Stimulated activated naive B cell treated with anti-CD40 and anti-IgM and Interleukin-4, amounts not matched to agents 10 μg/mL and 1 μg/mL and 100 μg/mL, for 72 hours (primary cell): ENCODE results near the gene SPAG4.

ENCODE experiments used
- ATAC-seq, 2 donors: fragments of 150-1000 bp; cut with Tn5 transposase; replicated peaks; 2 replicates each; pipeline ENCODE4 v1.10.0; 2021; ENCODE audit warnings: moderate library complexity in 1 of 2
- DNase-seq: peaks from one replicate; pipeline ENCODE4 v3.0.0; 2021
- H3K27ac Mint-ChIP-seq: one replicate; pipeline ENCODE4 v1.8.0; 2022; ENCODE audit warnings: mild to moderate bottlenecking, mixed read lengths
- H3K27me3 Mint-ChIP-seq, 2 donors: one replicate each; pipeline ENCODE4 v1.8.0; 2022; ENCODE audit warnings: mixed read lengths in 2 of 2
- H3K36me3 Mint-ChIP-seq, 2 donors: one replicate each; pipeline ENCODE4 v1.8.0; 2022; ENCODE audit warnings: mixed read lengths in 2 of 2, mild to moderate bottlenecking in 1 of 2
- H3K4me1 Mint-ChIP-seq, 2 donors: one replicate each; pipeline ENCODE4 v1.8.0; 2022; ENCODE audit warnings: mixed read lengths in 2 of 2, mild to moderate bottlenecking in 1 of 2
- H3K4me3 Mint-ChIP-seq, 2 donors: one replicate each; pipeline ENCODE4 v1.8.0; 2022; ENCODE audit warnings: mild to moderate bottlenecking in 2 of 2, mixed read lengths in 2 of 2, moderate library complexity in 1 of 2
- H3K9me3 Mint-ChIP-seq, 2 donors: one replicate each; pipeline ENCODE4 v1.8.0; 2022; ENCODE audit warnings: mixed read lengths in 2 of 2, mild to moderate bottlenecking in 1 of 2

Gene SPAG4

DNA sequence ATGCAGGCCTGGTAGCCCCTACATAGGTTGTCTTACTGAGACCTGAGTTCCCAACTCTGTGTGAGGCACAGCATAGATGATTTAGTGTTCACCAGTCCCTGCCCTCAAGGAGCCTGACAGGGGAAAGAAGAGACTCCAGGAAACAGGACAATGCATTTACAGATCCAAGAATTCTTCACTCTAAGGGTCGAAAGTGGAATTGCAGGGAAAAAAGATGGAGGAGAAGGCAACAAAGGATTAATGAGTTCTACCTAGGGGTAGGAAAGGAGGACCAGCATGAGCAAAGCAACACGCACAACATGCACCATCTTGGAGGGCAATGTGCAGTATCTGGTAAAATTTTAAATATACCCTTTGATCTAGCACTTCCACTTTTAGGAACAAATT is 5.9 kb downstream of the SPAG4 start:
- no peak for ATAC-seq
- Mint-ChIP-seq H3K36me3 (peaks cover 15 to 26% of the 10 kb centered on the region in 2 donors), H3K27me3 (peaks cover 0 to 6% of the 10 kb centered on the region in 2 donors), H3K4me3 (no peak overlapping the region), H3K9me3 (no peaks in the 10 kb centered on the region), H3K4me1 (peaks cover 29 to 37% of the 10 kb centered on the region in 2 donors), H3K27ac (no peak overlapping the region)
- no peak for DNase-seq

DNA sequence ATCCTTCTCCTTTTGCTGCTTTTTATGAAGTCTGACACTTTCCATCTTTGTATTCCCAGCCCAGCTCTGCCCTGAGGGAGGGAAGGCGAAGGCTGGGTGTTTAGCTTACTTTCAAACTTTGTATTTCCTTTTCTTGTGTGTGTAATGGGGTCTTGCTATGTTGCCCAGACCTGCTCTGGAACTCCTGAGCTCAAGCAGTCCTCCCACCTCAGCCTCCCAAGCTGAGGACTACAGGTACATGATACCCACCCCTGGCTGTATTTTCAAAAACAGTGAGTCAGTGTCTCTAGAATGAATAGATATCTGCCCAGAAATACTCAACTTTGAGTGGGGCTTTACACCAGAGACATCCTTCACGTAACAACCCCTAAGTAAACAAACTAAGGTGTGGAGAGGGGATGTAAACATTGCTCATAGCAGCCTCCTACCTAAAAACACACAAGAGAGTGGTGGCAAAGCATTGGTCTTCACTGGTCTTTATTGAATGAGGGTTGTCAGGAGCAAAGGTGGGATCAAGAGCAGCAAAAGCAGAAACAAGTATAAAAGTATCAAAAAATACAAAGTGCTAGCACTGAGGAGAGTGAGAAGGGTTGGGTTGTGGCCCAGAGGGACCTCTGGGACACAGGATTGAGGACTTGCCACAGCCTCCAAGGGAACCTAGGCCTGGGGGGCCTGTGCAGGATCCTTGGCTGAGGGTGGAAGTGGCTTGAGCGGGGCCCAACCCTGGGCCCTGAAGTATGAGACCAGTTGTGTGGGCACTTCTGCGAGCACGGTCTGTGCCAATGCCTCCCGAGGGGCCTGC is 10.2 kb downstream of the SPAG4 start:
- Mint-ChIP-seq H3K27ac (peak overlapping the region; percentile 11), H3K36me3 (peaks cover 27 to 46% of the 10 kb centered on the region in 2 donors), H3K4me3 (no peak overlapping the region), H3K9me3 (no peaks in the 10 kb centered on the region), H3K4me1 (peaks cover 0 to 4% of the 10 kb centered on the region in 2 donors), H3K27me3 (no peaks in the 10 kb centered on the region)
- DNase-seq (no peak), ATAC-seq (no peak)

DNA sequence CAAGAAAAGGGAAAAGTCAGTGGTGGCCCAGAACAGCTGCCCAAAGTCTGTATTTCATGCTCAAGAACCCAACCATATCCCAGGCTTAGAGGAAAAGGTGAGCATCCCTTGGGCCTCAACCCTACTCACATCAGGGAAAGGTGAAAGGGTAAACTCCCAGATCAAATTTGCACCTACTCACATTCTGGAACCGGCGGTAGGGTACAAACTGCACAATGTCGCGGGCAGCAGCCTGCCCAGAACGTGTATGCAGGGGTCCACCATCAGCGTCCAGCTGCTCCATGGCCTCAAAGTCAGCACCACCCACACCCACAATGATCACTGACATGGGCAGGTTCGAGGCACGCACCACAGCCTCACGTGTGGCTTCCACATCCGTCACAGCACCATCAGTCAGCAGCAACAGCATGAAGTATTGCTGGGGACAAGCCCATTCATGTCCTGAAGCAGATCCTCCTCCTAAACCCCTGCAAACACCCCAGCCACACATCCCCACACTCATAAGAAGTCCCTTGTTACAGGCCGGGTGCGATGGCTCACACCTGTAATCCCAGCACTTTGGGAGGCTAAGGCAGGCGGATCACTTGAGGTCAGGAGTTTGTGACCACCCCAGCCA is 10.9 kb downstream of the SPAG4 start:
- no peaks in the 10 kb centered on the region for H3K27me3 Mint-ChIP-seq
- H3K36me3 Mint-ChIP-seq = peaks cover 26 to 48% of the 10 kb centered on the region in 2 donors
- ATAC-seq = no peak
- peak overlapping the region; percentile 28 for H3K27ac Mint-ChIP-seq
- no peak for DNase-seq
- H3K4me1 Mint-ChIP-seq = no peaks in the 10 kb centered on the region
- no peaks in the 10 kb centered on the region for H3K9me3 Mint-ChIP-seq
- H3K4me3 Mint-ChIP-seq = no peak overlapping the region

DNA sequence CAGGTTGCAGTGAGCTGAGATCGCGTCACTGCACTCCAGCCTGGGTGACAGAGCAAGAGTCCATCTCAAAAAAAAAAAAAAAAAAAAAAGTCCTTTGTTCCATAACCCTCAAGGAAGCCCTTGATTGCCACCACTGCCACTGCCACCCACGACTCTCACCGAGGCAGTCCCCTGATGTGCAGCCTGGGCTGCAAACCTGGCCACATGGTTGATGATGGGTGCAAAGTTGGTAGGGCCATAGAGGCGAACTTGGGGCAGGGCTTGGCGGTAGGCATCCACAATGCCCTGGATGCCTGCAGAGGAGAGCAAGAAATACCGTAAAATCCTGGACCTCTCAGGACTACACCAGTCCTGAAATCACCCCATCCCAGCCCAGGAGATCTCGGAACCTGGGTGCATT is 11.5 kb downstream of the SPAG4 start:
- ATAC-seq (no peak), DNase-seq (no peak)
- no peak overlapping the region for H3K4me3 Mint-ChIP-seq
- no peaks in the 10 kb centered on the region for H3K4me1 Mint-ChIP-seq
- H3K27ac Mint-ChIP-seq = no peak overlapping the region
- H3K9me3 Mint-ChIP-seq = no peaks in the 10 kb centered on the region
- H3K27me3 Mint-ChIP-seq = no peaks in the 10 kb centered on the region
- peaks cover 25 to 47% of the 10 kb centered on the region in 2 donors for H3K36me3 Mint-ChIP-seq

DNA sequence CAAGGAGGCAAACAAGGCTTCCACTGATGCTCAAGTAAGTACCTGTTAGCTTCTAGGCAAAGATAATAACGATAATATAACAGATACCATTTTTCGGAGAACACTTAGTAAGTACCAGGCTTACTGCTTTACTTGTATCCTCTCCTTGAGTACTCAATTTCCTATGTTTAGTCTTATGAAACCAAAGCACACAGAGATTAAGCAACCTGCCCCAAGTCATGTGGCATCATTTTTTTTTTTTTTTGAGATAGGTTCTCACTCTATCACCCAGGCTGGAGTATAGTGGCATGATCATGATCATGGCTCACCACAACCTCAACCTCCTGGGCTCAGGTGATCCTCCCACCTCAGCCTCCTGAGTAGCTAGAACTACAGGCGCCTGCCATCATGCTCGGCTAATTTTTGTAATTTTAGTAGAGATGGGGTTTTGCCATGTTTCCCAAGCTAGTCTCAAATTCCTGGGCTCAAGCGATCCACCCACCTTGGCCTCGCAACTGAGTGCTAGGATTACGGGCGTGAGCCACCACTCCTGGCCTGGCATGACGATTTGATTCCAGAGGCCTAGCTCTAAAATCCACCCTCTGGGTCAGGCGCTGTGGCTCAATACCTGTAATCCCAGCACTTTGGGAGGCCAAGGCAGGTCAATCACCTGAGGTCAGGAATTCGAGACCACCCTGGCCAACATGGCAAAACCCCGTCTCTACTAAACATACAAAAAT is 14.0 kb downstream of the SPAG4 start:
- Mint-ChIP-seq H3K27ac (no peak overlapping the region), H3K27me3 (no peaks in the 10 kb centered on the region), H3K36me3 (peaks cover 36 to 62% of the 10 kb centered on the region in 2 donors), H3K9me3 (no peaks in the 10 kb centered on the region), H3K4me1 (peaks cover 3 to 8% of the 10 kb centered on the region in 2 donors), H3K4me3 (no peak overlapping the region)
- DNase-seq (no peak), ATAC-seq (no peak)

DNA sequence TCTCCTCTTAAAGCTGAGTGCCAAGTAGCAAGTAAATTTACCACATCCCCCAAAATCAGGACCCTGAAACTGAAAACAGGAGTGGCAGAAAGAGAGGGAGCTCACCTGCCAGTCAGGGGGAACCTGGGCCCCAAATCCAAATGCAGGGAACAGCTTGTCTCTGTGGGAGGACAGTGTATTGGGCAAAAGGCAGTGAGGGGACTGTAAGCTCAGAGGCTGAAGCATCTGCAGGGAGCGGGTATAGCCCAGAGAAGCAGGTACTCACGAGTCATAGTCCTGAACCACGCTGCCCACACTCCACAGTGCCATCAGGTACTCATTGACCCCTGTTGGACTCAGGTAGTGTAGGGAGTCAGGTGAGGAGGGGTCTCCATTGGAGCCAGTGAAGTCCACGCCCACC is 15.0 kb downstream of the SPAG4 start:
- H3K36me3 Mint-ChIP-seq = peaks cover 36 to 65% of the 10 kb centered on the region in 2 donors
- H3K27me3 Mint-ChIP-seq = no peaks in the 10 kb centered on the region
- peaks cover 7 to 18% of the 10 kb centered on the region in 2 donors for H3K4me1 Mint-ChIP-seq
- no peak overlapping the region for H3K4me3 Mint-ChIP-seq
- ATAC-seq (no peak), DNase-seq (no peak)
- H3K27ac Mint-ChIP-seq = no peak overlapping the region
- H3K9me3 Mint-ChIP-seq = no peaks in the 10 kb centered on the region

DNA sequence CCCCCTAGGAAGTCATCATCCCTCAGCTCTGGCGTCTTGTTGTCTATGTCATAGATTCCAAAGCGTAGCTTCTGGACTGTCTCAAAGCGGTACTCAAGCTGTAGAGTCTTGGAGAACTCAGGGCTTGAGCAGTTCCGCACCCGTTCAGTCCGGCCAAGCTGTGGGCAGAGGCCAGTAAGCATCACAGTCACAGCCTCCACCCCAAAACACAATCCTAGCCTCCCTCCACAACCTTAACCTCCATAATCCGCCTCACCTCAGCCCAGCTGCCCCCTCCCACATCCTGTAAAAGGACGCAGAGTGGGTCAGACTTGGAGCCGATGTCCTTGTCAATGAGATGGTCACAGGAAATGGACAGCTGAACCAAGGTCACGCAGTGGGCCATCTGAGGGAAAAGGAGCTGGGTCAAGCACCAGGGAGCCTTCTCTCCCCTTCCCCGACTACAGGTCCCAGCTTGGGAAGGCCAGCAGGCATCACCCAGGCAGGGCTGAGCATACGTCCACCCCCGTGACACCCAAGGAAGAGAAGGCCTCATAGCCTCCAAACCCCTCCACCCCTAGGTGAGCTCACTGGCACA is 17.0 kb downstream of the SPAG4 start:
- Mint-ChIP-seq H3K9me3 (no peaks in the 10 kb centered on the region), H3K36me3 (peaks cover 29 to 57% of the 10 kb centered on the region in 2 donors), H3K27me3 (no peaks in the 10 kb centered on the region), H3K27ac (no peak overlapping the region), H3K4me1 (peaks cover 18 to 37% of the 10 kb centered on the region in 2 donors), H3K4me3 (no peak overlapping the region)
- DNase-seq (no peak), ATAC-seq (no peak)

DNA sequence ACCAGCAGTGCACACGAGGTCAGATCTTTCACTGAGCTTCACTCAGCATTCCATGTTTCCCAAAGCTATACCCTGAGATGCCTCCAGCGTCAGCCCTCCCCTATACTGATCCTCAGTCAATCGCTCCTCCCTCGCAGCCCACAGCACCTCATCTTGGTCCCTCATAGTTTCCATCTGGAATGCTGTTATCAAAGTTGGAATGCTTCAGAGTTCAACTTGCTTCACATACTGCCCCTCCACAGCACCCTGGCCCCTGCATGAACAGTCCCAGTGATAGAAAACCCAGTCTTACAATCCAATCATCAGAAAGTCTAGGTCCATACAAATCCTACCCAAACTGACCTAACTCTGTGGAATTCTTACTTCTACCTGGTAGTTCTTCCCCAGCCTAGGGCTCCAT is 20.0 kb downstream of the SPAG4 start:
- DNase-seq (no peak), ATAC-seq (no peak)
- Mint-ChIP-seq H3K27ac (peak overlapping the region; percentile 16), H3K4me1 (peaks cover 26 to 54% of the 10 kb centered on the region in 2 donors), H3K36me3 (peaks cover 34 to 54% of the 10 kb centered on the region in 2 donors), H3K4me3 (no peak overlapping the region), H3K9me3 (no peaks in the 10 kb centered on the region), H3K27me3 (no peaks in the 10 kb centered on the region)

DNA sequence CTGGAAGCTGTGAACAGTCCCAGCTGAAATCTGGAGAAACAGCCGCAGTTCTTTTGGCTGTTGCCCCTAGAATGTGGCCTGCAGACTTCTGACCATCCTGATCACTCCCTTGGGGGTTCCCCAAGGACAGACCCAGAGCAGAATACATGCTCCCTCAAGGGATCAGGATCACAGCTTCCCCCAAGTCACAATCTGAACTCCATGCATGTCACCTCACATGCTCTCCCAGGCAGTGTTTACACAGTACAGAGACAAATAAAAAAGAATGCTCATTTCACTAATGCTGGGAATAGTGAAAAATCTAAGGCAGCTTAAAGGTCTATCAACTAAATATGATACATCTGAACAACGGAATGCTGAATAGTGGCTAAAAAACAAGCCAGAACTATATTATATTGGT is 20.5 kb downstream of the SPAG4 start:
- Mint-ChIP-seq H3K4me3 (no peak overlapping the region), H3K36me3 (peaks cover 35 to 55% of the 10 kb centered on the region in 2 donors), H3K4me1 (peaks cover 28 to 59% of the 10 kb centered on the region in 2 donors), H3K27ac (no peak overlapping the region), H3K9me3 (no peaks in the 10 kb centered on the region), H3K27me3 (no peaks in the 10 kb centered on the region)
- ATAC-seq (no peak), DNase-seq (no peak)

DNA sequence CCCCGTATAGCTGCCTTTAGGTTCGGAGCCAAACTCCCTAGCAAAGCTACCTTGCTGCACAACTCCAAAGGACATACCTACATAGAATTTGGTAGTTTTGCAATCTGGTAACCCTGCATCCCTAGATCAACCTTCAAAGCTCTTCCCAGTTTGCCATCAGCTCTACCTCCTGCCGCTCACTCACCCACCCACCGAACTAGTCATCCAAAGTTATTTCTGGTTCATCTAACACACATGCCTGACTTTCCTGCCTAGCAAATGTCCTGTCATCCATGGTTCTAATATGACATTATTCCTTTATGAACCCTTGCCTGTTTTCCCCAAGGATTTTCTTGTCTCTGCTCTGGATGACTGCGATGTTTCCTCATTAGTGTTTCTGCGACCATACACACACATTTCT is 21.6 kb downstream of the SPAG4 start:
- H3K4me1 Mint-ChIP-seq = peaks cover 33 to 69% of the 10 kb centered on the region in 2 donors
- ATAC-seq (no peak), DNase-seq (no peak)
- H3K27me3 Mint-ChIP-seq = no peaks in the 10 kb centered on the region
- no peak overlapping the region for H3K27ac Mint-ChIP-seq
- no peaks in the 10 kb centered on the region for H3K9me3 Mint-ChIP-seq
- peaks cover 37 to 54% of the 10 kb centered on the region in 2 donors for H3K36me3 Mint-ChIP-seq
- H3K4me3 Mint-ChIP-seq = no peak overlapping the region

DNA sequence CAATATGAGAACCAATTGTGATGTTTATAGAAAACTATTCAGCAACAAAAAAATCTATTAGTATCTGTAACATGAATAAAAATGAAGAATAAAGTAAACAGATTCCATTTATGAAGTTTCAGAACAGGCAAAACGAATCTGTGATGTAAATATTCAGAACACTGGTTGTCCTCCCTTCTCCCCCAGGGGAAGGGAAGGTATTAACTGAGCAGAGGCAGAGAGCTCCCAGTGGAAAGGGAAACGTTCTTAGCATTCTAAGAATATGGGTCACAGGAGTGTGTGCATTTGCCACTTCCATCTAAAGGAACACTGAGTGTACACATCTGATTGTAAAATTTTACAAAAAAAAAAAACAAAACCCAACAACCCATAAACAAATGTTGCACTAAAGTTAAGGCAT is 23.1 kb downstream of the SPAG4 start:
- Mint-ChIP-seq H3K27ac (no peak overlapping the region), H3K4me1 (peaks cover 42 to 77% of the 10 kb centered on the region in 2 donors), H3K9me3 (no peaks in the 10 kb centered on the region), H3K36me3 (peaks cover 26 to 56% of the 10 kb centered on the region in 2 donors), H3K4me3 (no peak overlapping the region), H3K27me3 (no peaks in the 10 kb centered on the region)
- ATAC-seq (no peak), DNase-seq (no peak)

DNA sequence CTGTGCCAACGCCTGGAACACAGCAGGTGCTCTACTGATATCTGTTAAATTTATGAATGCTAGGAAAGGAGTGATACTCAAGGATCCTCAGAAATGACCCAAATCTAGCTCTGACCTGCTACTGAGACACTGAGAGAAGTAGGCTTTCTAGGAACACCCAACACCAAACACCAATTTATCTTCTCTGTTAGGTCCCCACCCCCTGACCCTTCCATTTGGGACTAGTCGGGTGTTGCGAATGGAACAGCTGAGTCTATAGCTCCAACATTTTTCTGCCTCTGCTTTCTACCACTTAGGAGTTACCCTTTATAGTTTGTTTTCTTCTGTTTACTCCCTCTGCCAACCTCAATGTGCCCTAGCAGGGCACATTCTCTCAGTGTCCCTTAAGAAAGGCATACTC is 25.1 kb downstream of the SPAG4 start:
- H3K4me1 Mint-ChIP-seq = peaks cover 46 to 81% of the 10 kb centered on the region in 2 donors
- H3K27me3 Mint-ChIP-seq = no peaks in the 10 kb centered on the region
- no peak overlapping the region for H3K4me3 Mint-ChIP-seq
- H3K9me3 Mint-ChIP-seq = no peaks in the 10 kb centered on the region
- H3K27ac Mint-ChIP-seq = peak overlapping the region; percentile 81
- DNase-seq (no peak), ATAC-seq (no peak)
- peaks cover 22 to 58% of the 10 kb centered on the region in 2 donors for H3K36me3 Mint-ChIP-seq

DNA sequence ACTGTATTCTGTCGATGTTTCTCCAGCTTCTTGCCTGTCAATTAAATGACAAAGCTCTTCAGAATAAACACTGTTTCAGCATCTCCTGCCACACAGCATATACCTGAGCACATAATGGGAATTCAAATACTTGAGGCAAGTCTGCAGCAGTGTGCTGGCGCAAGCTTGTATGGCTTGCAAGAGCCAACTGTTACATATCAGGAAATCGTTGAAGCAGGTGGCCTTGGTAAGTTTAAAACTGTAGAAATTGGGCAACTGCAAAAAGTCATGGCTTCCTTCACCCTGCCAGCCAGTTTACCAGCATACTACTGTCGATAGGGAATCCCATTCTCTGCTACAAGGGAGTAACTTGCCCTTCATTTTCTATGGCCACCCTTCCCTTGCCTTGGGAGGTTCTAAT is 26.1 kb downstream of the SPAG4 start:
- Mint-ChIP-seq H3K27ac (peak overlapping the region; percentile 14), H3K27me3 (no peaks in the 10 kb centered on the region), H3K4me3 (no peak overlapping the region), H3K4me1 (peaks cover 46 to 81% of the 10 kb centered on the region in 2 donors), H3K36me3 (peaks cover 17 to 58% of the 10 kb centered on the region in 2 donors), H3K9me3 (no peaks in the 10 kb centered on the region)
- DNase-seq = no peak
- ATAC-seq = no peak

DNA sequence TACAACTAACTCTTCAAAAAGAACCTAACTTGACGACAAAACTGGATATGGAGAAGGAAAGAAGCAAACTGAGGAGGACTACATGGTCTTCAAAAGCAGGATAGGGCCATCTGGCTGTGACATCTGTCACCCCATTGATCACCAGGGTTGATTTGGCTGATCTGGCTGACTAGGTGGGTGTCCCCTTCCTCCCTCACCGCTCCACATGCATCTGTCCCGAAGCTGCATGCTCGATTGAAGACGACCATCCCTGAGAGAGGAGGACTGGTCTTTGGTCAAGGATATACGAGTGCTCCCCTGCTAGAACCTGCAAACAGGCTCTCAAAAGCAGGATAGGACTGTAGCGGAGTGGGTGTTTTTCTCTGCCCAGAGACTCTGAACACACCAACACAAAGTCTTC is 27.4 kb downstream of the SPAG4 start:
- no peaks in the 10 kb centered on the region for H3K9me3 Mint-ChIP-seq
- H3K36me3 Mint-ChIP-seq = peaks cover 16 to 55% of the 10 kb centered on the region in 2 donors
- no peak overlapping the region for H3K4me3 Mint-ChIP-seq
- peak overlapping the region; percentile 31 for H3K27ac Mint-ChIP-seq
- ATAC-seq (no peak), DNase-seq (no peak)
- no peaks in the 10 kb centered on the region for H3K27me3 Mint-ChIP-seq
- H3K4me1 Mint-ChIP-seq = peaks cover 43 to 68% of the 10 kb centered on the region in 2 donors
